ENCODE results near the gene RAB1B.
"Not testable (repeated sequence)": the region's sequence is repeated elsewhere in the genome, so short reads cannot be mapped to it uniquely, and the experiment has no call there.

RAB1B gene

DNA sequence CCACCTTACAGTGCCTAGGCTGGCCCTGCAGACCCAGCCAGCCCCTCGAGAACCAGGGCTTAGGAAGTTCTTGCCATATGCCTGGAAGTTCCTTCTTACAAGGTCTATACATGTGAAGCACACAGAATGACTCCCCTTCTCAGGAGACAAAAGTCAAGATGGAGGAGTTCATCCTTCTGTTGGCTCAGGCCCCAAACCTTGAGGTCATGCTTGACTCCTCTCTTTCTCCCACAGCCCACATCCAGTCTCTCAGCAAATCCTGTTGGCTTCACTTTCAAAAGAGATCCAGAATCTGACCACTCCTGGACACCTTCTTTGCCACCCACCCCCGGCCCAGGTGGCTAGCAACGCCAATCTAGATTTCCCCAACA lies 50.1 kb downstream of the RAB1B start:
- Histone ChIP-seq H3K4me3 (ENCODE audit: low read length) (peak overlapping the region; percentile 26), H3K9me3 (ENCODE audit: control insufficient read depth, low read length) (no peaks in the 10 kb centered on the region), H3K27me3 (replicated peaks; ENCODE audit: control insufficient read depth, insufficient read depth, low read length) (no peaks in the 10 kb centered on the region), H3K36me3 (ENCODE audit: control insufficient read depth, insufficient read depth, low read length, severe bottlenecking) (peaks cover 13% of the 10 kb centered on the region), H3K9ac (ENCODE audit: low read length) (peak overlapping the region; percentile 86), H3K4me1 (ENCODE audit: control insufficient read depth, insufficient read depth, low read length) (peaks cover 44% of the 10 kb centered on the region)
- no peak for DNase-seq (ENCODE audit: low read depth)

DNA sequence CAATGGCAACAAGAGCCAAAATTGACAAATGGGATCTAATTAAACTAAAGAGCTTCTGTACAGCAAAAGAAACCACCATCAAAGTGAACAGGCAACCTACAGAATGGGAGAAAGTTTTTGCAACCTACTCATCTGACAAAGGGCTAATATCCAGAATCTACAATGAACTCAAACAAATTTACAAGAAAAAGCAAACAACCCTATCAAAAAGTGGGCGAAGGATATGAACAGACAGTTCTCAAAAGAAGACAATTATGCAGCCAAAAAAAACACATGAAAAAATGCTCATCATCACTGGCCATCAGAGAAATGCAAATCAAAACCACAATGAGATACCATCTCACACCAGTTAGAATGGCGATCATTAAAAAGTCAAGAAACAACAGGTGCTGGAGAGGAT lies 51.9 kb downstream of the RAB1B start:
- not testable (repeated sequence) for H3K9ac ChIP-seq (ENCODE audit: low read length); H3K9me3 ChIP-seq (ENCODE audit: control insufficient read depth, low read length)

DNA sequence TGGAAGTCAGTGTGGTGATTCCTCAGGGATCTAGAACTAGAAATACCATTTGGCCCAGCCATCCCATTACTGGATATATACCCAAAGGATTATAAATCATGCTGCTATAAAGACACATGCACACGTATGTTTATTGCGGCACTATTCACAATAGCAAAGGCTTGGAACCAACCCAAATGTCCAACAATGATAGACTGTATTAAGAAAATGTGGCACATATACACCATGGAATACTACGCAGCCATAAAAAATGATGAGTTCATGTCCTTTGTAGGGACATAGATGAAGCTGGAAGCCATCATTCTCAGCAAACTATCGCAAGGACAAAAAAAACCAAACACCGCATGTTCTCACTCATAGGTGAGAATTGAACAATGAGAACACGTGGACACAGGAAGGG lies 52.3 kb downstream of the RAB1B start:
- peaks cover 63% of the 10 kb centered on the region for H3K4me1 ChIP-seq (ENCODE audit: control insufficient read depth, insufficient read depth, low read length)
- not testable (repeated sequence) for H3K27me3 ChIP-seq (replicated peaks; ENCODE audit: control insufficient read depth, insufficient read depth, low read length); DNase-seq (ENCODE audit: low read depth); H3K9ac ChIP-seq (ENCODE audit: low read length); H3K4me3 ChIP-seq (ENCODE audit: low read length); H3K36me3 ChIP-seq (ENCODE audit: control insufficient read depth, insufficient read depth, low read length, severe bottlenecking); H3K9me3 ChIP-seq (ENCODE audit: control insufficient read depth, low read length)

More for the DNA sequence above, 51.9 kb downstream of the RAB1B start:
- peaks cover 58% of the 10 kb centered on the region for H3K4me1 ChIP-seq (ENCODE audit: control insufficient read depth, insufficient read depth, low read length)
- DNase-seq (ENCODE audit: low read depth); H3K4me3 ChIP-seq (ENCODE audit: low read length); H3K27me3 ChIP-seq (replicated peaks; ENCODE audit: control insufficient read depth, insufficient read depth, low read length); H3K36me3 ChIP-seq (ENCODE audit: control insufficient read depth, insufficient read depth, low read length, severe bottlenecking): not testable (repeated sequence)

DNA sequence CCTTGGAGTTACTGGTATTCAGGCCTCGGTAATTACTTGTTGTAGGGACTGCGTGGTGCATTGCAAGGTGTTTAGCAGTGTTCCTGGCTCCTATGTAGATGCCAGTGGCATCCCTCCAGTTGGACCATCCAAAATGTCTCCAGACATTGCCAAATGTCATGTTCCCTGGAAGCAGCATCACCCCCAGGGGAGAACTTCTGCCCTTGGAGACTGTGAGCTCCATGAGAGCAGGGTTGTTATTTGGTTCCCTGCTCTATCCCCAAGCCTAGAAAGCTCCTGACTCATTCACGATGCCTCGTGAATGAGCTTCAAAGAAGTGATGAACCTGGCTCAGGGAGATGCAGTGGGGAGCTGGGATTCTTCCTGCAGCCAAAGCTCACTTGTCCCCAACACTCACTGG lies 53.2 kb downstream of the RAB1B start:
- no peaks in the 10 kb centered on the region for H3K36me3 ChIP-seq (ENCODE audit: control insufficient read depth, insufficient read depth, low read length, severe bottlenecking)
- peak overlapping the region; percentile 15 for H3K4me3 ChIP-seq (ENCODE audit: low read length)
- peak overlapping the region; percentile 76 for H3K9ac ChIP-seq (ENCODE audit: low read length)
- H3K4me1 ChIP-seq (ENCODE audit: control insufficient read depth, insufficient read depth, low read length): peaks cover 67% of the 10 kb centered on the region
- no peaks in the 10 kb centered on the region for H3K27me3 ChIP-seq (replicated peaks; ENCODE audit: control insufficient read depth, insufficient read depth, low read length)
- DNase-seq (ENCODE audit: low read depth): no peak
- H3K9me3 ChIP-seq (ENCODE audit: control insufficient read depth, low read length): no peaks in the 10 kb centered on the region

DNA sequence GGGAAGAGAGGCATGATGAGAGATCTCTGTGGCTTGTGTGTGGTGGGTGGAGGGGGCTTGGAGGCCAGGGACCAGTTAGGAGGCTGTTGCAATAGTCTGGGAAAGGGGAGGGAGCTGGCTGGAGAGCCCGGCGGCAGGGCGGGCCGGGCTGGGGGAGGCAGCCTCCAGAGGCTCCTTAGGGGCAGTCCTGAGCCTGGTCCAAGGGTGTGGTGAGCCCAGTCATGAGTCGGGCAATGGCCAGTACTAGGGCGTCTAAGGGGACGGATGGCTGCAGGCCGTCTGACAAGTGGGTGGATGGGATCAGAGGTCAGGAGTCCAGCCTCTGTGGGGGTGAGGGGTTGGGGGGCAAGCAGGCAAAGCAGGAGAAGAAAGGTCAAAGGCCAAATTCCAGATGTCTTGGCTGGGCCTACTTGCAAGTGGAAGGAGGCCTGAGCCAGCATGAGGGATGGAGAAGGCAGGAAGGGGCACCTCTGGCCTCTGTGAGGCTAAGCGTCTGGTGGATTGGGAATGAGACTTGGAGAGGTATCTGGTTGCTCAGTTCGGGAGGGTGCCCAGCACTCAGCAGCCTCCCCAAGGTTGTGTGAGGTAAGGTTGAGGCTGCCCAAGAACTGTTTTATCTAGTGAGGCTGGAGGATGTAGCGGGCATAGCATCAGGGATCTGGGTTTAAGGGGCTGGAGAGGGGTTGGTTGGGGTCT lies 54.4 kb downstream of the RAB1B start:
- Histone ChIP-seq H3K27me3 (replicated peaks; ENCODE audit: control insufficient read depth, insufficient read depth, low read length) (no peaks in the 10 kb centered on the region), H3K4me1 (ENCODE audit: control insufficient read depth, insufficient read depth, low read length) (peaks cover 70% of the 10 kb centered on the region), H3K4me3 (ENCODE audit: low read length) (no peak overlapping the region), H3K36me3 (ENCODE audit: control insufficient read depth, insufficient read depth, low read length, severe bottlenecking) (no peaks in the 10 kb centered on the region), H3K9ac (ENCODE audit: low read length) (peak overlapping the region; percentile 76), H3K9me3 (ENCODE audit: control insufficient read depth, low read length) (no peaks in the 10 kb centered on the region)
- DNase-seq (ENCODE audit: low read depth): peak; percentile 33

DNA sequence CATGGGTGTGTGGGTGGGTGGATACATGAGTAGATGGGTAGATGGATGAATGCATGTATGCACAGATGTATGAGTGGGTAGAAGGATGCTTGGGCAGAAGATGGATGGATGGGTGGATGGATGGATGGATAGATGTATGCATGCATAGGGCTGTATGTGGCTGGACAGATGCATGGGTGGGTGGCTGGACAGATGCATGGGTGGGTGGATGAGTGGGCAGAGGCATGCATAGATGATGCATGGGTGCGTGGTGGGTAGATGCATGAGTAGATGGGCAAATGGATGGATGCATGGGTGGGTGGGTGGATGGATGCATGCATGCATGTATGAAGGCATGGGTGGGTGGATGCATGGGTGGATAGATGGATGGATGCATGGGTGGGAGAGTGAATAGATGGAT lies 55.2 kb downstream of the RAB1B start:
- Histone ChIP-seq H3K4me3 (ENCODE audit: low read length) (no peak overlapping the region), H3K9me3 (ENCODE audit: control insufficient read depth, low read length) (no peaks in the 10 kb centered on the region), H3K4me1 (ENCODE audit: control insufficient read depth, insufficient read depth, low read length) (peaks cover 70% of the 10 kb centered on the region), H3K9ac (ENCODE audit: low read length) (no peak overlapping the region), H3K36me3 (ENCODE audit: control insufficient read depth, insufficient read depth, low read length, severe bottlenecking) (no peaks in the 10 kb centered on the region), H3K27me3 (replicated peaks; ENCODE audit: control insufficient read depth, insufficient read depth, low read length) (no peaks in the 10 kb centered on the region)
- no peak for DNase-seq (ENCODE audit: low read depth)

DNA sequence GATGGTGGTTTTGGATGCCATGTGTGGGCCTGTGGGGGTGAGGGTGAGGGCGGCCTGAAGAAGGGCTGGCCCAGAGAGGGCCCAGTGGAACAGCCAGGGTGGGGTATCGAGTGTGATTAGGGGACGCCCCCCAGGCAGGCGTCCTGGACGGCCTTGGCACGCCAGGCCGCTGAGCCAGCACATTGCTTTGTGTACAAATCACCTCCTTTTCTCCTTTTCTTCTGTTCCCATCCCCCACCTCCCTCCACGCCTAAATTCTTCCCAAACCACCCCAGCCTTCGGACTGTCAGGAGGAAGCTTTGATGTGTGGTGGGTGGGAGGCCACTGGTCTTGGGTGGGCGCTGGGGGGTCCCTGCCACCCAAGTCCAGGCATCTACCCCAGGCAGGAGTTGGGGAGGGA lies 56.2 kb downstream of the RAB1B start:
- Histone ChIP-seq H3K9ac (ENCODE audit: low read length) (peak overlapping the region; percentile 70), H3K36me3 (ENCODE audit: control insufficient read depth, insufficient read depth, low read length, severe bottlenecking) (no peaks in the 10 kb centered on the region), H3K4me1 (ENCODE audit: control insufficient read depth, insufficient read depth, low read length) (peaks cover 67% of the 10 kb centered on the region), H3K4me3 (ENCODE audit: low read length) (peak overlapping the region; percentile 16), H3K9me3 (ENCODE audit: control insufficient read depth, low read length) (no peaks in the 10 kb centered on the region), H3K27me3 (replicated peaks; ENCODE audit: control insufficient read depth, insufficient read depth, low read length) (no peaks in the 10 kb centered on the region)
- peak; percentile 67 for DNase-seq (ENCODE audit: low read depth)

DNA sequence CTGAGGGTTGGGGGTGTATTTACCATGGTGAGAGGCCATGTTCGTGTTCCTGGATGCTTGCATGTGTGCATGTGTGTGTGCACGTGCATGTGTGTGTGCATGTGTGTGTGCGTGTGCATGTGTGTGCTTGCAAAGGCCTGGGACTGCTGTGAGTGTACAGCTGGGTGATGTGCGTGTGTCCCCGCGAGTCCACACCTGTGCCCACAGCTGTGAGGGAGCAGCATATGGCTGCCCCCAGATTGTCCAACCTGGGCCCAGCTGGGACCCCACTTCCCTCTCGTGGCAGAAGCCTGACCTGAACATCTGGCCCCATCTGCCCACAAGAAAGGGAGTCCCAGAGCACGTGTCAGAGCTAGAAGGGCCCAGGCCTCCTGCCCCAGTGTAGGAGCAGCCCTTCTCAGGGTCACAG lies 56.8 kb downstream of the RAB1B start:
- Histone ChIP-seq H3K27me3 (replicated peaks; ENCODE audit: control insufficient read depth, insufficient read depth, low read length) (no peaks in the 10 kb centered on the region), H3K36me3 (ENCODE audit: control insufficient read depth, insufficient read depth, low read length, severe bottlenecking) (no peaks in the 10 kb centered on the region), H3K9me3 (ENCODE audit: control insufficient read depth, low read length) (no peaks in the 10 kb centered on the region), H3K9ac (ENCODE audit: low read length) (peak overlapping the region; percentile 70), H3K4me1 (ENCODE audit: control insufficient read depth, insufficient read depth, low read length) (peaks cover 67% of the 10 kb centered on the region), H3K4me3 (ENCODE audit: low read length) (peak overlapping the region; percentile 16)
- DNase-seq (ENCODE audit: low read depth): no peak

DNA sequence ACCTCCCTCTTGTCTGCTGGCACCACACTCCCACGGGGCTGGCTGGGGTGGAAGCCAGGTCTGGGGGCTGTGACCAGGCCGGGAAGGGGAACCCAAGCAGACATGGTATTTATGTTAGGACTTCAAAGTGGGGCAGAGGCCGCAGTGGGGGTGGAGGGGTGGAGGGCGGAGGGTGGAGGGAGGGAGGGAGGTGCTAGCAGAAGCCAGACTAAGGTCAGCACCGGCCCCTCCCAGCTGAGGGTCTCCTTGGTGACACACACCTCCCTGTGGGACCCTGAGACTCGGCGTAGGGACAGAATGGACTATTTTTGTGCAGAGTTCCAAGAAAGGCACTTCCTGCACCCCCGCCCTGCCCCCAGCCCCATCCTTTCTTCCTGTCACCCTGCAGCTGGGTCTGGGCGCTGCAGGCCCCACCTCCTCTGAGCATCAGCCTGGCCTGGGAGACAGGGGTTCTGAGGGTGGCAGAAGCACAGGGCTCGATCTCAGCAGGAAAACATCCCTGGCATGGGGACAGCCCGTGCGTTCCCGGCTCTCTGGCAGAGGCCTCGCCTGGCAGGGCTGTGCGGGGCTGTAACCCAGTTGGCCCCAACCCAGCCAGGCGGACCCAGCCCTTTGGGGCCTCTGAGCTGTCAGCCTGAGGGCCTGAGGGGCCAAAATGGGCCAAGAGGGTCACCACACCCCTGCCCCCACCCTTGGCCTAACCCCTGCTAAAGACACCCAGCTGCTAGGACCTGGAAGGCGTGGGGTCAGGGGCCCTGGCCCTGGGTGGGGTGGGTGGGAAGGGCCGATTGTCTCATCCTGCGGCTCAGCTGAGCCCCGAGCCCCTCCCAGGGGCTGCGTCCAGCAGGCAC lies 58.0 kb downstream of the RAB1B start:
- no peaks in the 10 kb centered on the region for H3K9me3 ChIP-seq (ENCODE audit: control insufficient read depth, low read length)
- peaks cover 65% of the 10 kb centered on the region for H3K4me1 ChIP-seq (ENCODE audit: control insufficient read depth, insufficient read depth, low read length)
- peak overlapping the region; percentile 7 for H3K4me3 ChIP-seq (ENCODE audit: low read length)
- peak overlapping the region; percentile 75 for H3K9ac ChIP-seq (ENCODE audit: low read length)
- H3K27me3 ChIP-seq (replicated peaks; ENCODE audit: control insufficient read depth, insufficient read depth, low read length): no peaks in the 10 kb centered on the region
- peak; percentile 77 for DNase-seq (ENCODE audit: low read depth)
- peaks cover 2% of the 10 kb centered on the region for H3K36me3 ChIP-seq (ENCODE audit: control insufficient read depth, insufficient read depth, low read length, severe bottlenecking)

Data from adipocyte (in vitro differentiated cells).